ENCODE measurements around the gene MTCL1. TPM values are rescaled to one million over a fixed set of nuclear protein-coding genes. Genes with fewer than 3 reads are reported as not detected.

Gene MTCL1
- total and polyA plus RNA-seq, 4 donors: 0.65 to 5.4 (median 1.4) TPM

DNA sequence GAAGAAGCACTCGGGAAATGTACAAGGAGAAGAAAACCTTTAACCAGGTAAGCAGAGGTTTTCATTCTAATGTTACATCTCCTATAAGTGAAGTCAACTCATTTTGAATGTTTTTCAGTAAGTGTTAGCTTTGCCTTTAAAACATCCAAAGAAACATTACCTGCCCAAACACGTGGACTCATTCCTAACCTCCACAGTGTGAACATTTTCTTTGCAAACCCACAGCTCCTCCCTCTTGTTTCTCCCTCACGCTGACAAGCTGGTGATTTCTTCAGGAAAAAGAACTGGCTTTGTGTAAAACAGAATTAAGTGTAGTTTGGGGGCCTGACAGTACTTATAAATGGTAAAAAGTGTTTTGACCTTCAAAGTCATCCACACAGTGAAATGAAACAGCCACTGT is 72.5 kb downstream of the MTCL1 start:
- no peaks in the 10 kb centered on the region for H3K9me3 ChIP-seq (ENCODE audit: control insufficient read depth in 4 of 4, low read length in 3 of 4)
- TF ChIP-seq, protein P1, sequence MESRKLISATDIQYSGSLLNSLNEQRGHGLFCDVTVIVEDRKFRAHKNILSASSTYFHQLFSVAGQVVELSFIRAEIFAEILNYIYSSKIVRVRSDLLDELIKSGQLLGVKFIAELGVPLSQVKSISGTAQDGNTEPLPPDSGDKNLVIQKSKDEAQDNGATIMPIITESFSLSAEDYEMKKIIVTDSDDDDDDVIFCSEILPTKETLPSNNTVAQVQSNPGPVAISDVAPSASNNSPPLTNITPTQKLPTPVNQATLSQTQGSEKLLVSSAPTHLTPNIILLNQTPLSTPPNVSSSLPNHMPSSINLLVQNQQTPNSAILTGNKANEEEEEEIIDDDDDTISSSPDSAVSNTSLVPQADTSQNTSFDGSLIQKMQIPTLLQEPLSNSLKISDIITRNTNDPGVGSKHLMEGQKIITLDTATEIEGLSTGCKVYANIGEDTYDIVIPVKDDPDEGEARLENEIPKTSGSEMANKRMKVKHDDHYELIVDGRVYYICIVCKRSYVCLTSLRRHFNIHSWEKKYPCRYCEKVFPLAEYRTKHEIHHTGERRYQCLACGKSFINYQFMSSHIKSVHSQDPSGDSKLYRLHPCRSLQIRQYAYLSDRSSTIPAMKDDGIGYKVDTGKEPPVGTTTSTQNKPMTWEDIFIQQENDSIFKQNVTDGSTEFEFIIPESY (IDR thresholded peaks at IDR 0.05): no peak
- TF ChIP-seq RXRA (IDR thresholded peaks at IDR 0.05) (no peak), EGR1 (IDR thresholded peaks at IDR 0.05; ENCODE audit: low read depth in 2 of 2) (no peak), GABPA (IDR thresholded peaks at IDR 0.05 in 1 of 2, conservative IDR thresholded peaks at IDR 0.05 in 1 of 2) (no peak), YY1 (IDR thresholded peaks at IDR 0.05) (no peak), SP1 (IDR thresholded peaks at IDR 0.05) (no peak), RAD21 (IDR thresholded peaks at IDR 0.05) (no peak), JUND (IDR thresholded peaks at IDR 0.05) (no peak), TAF1 (conservative IDR thresholded peaks at IDR 0.05) (no peak), HNF4G (IDR thresholded peaks at IDR 0.05) (no peak), HNF4A (conservative IDR thresholded peaks at IDR 0.05) (no peak), FOXA2 (IDR thresholded peaks at IDR 0.05) (no peak)
- TF ChIP-seq, protein P2, sequence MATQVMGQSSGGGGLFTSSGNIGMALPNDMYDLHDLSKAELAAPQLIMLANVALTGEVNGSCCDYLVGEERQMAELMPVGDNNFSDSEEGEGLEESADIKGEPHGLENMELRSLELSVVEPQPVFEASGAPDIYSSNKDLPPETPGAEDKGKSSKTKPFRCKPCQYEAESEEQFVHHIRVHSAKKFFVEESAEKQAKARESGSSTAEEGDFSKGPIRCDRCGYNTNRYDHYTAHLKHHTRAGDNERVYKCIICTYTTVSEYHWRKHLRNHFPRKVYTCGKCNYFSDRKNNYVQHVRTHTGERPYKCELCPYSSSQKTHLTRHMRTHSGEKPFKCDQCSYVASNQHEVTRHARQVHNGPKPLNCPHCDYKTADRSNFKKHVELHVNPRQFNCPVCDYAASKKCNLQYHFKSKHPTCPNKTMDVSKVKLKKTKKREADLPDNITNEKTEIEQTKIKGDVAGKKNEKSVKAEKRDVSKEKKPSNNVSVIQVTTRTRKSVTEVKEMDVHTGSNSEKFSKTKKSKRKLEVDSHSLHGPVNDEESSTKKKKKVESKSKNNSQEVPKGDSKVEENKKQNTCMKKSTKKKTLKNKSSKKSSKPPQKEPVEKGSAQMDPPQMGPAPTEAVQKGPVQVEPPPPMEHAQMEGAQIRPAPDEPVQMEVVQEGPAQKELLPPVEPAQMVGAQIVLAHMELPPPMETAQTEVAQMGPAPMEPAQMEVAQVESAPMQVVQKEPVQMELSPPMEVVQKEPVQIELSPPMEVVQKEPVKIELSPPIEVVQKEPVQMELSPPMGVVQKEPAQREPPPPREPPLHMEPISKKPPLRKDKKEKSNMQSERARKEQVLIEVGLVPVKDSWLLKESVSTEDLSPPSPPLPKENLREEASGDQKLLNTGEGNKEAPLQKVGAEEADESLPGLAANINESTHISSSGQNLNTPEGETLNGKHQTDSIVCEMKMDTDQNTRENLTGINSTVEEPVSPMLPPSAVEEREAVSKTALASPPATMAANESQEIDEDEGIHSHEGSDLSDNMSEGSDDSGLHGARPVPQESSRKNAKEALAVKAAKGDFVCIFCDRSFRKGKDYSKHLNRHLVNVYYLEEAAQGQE (IDR thresholded peaks at IDR 0.05): no peak
- H3K4me3 ChIP-seq (ENCODE audit: low read depth in 1 of 3, low read length in 3 of 3): no peak overlapping the region
- H3K4me1 ChIP-seq (ENCODE audit: control insufficient read depth in 4 of 4, insufficient read depth in 4 of 4, low read length in 3 of 4): no peaks in the 10 kb centered on the region
- 65% methylated on average over 3 of the region's 3 CpGs for WGBS
- H3K27ac ChIP-seq (ENCODE audit: low read depth in 1 of 2, low read length in 2 of 2): no peak overlapping the region
- no peak for DNase-seq (ENCODE audit: low spot score)
- H3K27me3 ChIP-seq (ENCODE audit: control insufficient read depth in 4 of 4, insufficient read depth in 4 of 4, low read length in 3 of 4): no peaks in the 10 kb centered on the region
- H3K9ac ChIP-seq (ENCODE audit: low read depth in 1 of 2, low read length in 2 of 2): no peak overlapping the region
- peaks cover 0 to 2% (median 0%) of the 10 kb centered on the region in 4 donors for H3K36me3 ChIP-seq (ENCODE audit: control insufficient read depth in 4 of 4, insufficient read depth in 3 of 4, low read depth in 1 of 4, low read length in 3 of 4)

DNA sequence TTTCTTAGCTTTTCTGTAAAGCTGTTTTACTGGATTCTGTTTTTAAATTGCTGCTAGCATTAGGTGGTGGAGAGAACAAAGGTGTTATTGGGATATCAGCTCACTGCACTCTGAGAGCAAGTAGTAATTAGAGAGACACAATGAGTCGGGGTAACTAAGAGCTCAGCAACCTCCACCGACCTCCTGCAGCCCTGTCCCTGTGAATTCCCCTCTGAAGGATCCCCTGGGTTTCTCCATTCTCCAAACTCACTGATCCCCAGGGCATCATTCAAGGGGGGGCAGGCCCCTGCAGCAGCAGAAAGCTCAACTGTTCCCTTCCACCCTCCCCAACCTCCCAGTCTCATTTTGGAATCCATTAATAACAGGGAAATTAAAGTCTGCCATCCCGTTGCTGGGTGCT is 73.0 kb downstream of the MTCL1 start:
- Histone ChIP-seq H3K4me3 (ENCODE audit: low read depth in 1 of 3, low read length in 3 of 3) (no peak overlapping the region), H3K27me3 (ENCODE audit: control insufficient read depth in 4 of 4, insufficient read depth in 4 of 4, low read length in 3 of 4) (no peaks in the 10 kb centered on the region), H3K27ac (ENCODE audit: low read depth in 1 of 2, low read length in 2 of 2) (no peak overlapping the region), H3K36me3 (ENCODE audit: control insufficient read depth in 4 of 4, insufficient read depth in 3 of 4, low read depth in 1 of 4, low read length in 3 of 4) (peaks cover 0 to 2% (median 0%) of the 10 kb centered on the region in 4 donors), H3K4me1 (ENCODE audit: control insufficient read depth in 4 of 4, insufficient read depth in 4 of 4, low read length in 3 of 4) (no peaks in the 10 kb centered on the region), H3K9me3 (ENCODE audit: control insufficient read depth in 4 of 4, low read length in 3 of 4) (no peaks in the 10 kb centered on the region), H3K9ac (ENCODE audit: low read depth in 1 of 2, low read length in 2 of 2) (no peak overlapping the region)
- DNase-seq (ENCODE audit: low spot score): no peak
- 77% methylated on average over 3 of the region's 3 CpGs for WGBS
- TF ChIP-seq JUND (IDR thresholded peaks at IDR 0.05): no peak
- TF ChIP-seq YY1 (IDR thresholded peaks at IDR 0.05): no peak
- TF ChIP-seq HNF4A (conservative IDR thresholded peaks at IDR 0.05): no peak
- no peak for TF ChIP-seq NR2F2 (IDR thresholded peaks at IDR 0.05)
- no peak for TF ChIP-seq SP1 (IDR thresholded peaks at IDR 0.05)
- no peak for TF ChIP-seq RAD21 (IDR thresholded peaks at IDR 0.05)

DNA sequence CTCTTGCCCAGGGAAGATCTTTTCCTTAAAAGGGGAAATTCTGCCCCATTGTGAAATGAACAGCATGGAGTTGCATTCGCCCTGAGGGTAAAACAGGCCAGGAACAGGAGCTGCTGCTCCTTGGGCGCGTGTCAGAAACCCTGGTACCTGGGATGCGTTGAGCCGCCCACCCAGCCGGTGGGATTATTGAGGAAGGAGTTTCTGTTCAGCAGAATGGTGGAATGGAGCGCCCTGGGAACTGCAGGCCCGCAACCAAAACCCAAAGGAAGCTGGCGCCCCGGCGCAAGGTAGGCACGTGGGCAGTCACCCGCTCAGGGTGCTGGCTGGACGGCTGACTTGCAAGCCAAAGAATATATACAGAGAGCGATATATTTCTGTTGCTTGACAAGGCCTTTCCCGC is 73.5 kb downstream of the MTCL1 start:
- DNase-seq (ENCODE audit: low spot score): no peak
- Histone ChIP-seq H3K36me3 (ENCODE audit: control insufficient read depth in 4 of 4, insufficient read depth in 3 of 4, low read depth in 1 of 4, low read length in 3 of 4) (peaks cover 0 to 2% (median 0%) of the 10 kb centered on the region in 4 donors), H3K9me3 (ENCODE audit: control insufficient read depth in 4 of 4, low read length in 3 of 4) (no peaks in the 10 kb centered on the region), H3K27me3 (ENCODE audit: control insufficient read depth in 4 of 4, insufficient read depth in 4 of 4, low read length in 3 of 4) (no peaks in the 10 kb centered on the region), H3K27ac (ENCODE audit: low read depth in 1 of 2, low read length in 2 of 2) (no peak overlapping the region), H3K4me3 (ENCODE audit: low read depth in 1 of 3, low read length in 3 of 3) (no peak overlapping the region), H3K4me1 (ENCODE audit: control insufficient read depth in 4 of 4, insufficient read depth in 4 of 4, low read length in 3 of 4) (no peaks in the 10 kb centered on the region), H3K9ac (ENCODE audit: low read depth in 1 of 2, low read length in 2 of 2) (no peak overlapping the region)
- no peak for TF ChIP-seq FOXA1 (IDR thresholded peaks at IDR 0.05)
- no peak for TF ChIP-seq RXRA (IDR thresholded peaks at IDR 0.05)
- TF ChIP-seq, protein P3, sequence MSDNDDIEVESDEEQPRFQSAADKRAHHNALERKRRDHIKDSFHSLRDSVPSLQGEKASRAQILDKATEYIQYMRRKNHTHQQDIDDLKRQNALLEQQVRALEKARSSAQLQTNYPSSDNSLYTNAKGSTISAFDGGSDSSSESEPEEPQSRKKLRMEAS (IDR thresholded peaks at IDR 0.05): no peak
- TF ChIP-seq HNF4A (conservative IDR thresholded peaks at IDR 0.05): no peak
- no peak for TF ChIP-seq GABPA (IDR thresholded peaks at IDR 0.05 in 1 of 2, conservative IDR thresholded peaks at IDR 0.05 in 1 of 2)
- 97% methylated on average over 16 of the region's 16 CpGs for WGBS
